ENCODE measurements around the gene KRT39.

DNA sequence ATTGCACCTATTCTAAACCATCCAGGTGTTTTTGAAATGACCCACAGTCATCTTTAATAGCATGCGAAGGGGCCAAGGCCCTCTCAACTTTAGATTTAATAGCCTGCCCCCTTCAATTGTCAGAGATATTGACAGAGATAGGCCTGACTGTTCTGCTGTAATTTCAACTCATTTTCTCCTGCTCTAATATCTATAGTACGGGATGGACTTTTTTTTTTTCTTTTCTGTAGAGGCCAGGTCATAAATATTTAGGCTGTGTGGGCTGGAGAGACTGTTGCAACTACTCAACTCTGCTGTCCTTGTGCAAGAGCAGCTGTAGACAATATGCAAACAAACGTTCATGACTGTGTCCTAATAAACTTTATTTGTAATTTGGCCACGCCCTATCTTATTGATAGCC, 57.0 kb downstream of the KRT39 start:
- TF ChIP-seq, protein P1, sequence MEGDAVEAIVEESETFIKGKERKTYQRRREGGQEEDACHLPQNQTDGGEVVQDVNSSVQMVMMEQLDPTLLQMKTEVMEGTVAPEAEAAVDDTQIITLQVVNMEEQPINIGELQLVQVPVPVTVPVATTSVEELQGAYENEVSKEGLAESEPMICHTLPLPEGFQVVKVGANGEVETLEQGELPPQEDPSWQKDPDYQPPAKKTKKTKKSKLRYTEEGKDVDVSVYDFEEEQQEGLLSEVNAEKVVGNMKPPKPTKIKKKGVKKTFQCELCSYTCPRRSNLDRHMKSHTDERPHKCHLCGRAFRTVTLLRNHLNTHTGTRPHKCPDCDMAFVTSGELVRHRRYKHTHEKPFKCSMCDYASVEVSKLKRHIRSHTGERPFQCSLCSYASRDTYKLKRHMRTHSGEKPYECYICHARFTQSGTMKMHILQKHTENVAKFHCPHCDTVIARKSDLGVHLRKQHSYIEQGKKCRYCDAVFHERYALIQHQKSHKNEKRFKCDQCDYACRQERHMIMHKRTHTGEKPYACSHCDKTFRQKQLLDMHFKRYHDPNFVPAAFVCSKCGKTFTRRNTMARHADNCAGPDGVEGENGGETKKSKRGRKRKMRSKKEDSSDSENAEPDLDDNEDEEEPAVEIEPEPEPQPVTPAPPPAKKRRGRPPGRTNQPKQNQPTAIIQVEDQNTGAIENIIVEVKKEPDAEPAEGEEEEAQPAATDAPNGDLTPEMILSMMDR (IDR thresholded peaks at IDR 0.05 in 4 of 5, conservative IDR thresholded peaks at IDR 0.05 in 1 of 5) = no peak
- no peak for TF ChIP-seq POLR2A (IDR thresholded peaks at IDR 0.05)
